Mesodermal cell (in vitro differentiated cells): ENCODE data around the gene CNGA3.

Experiments used
- H3K27ac ChIP-seq: 2 replicates; pipeline ENCODE4 v1.7.0; 2013; ENCODE audit warnings: mild to moderate bottlenecking, low read depth, low read length, moderate library complexity; ENCODE audit not compliant: severe bottlenecking
- H3K36me3 ChIP-seq: 2 replicates; pipeline ENCODE4 v1.7.1; 2013; ENCODE audit warnings: mild to moderate bottlenecking, low read length, moderate library complexity; ENCODE audit not compliant: control insufficient read depth, insufficient read depth
- H3K4me1 ChIP-seq: one replicate; pipeline ENCODE4 v1.7.1; 2013; ENCODE audit warnings: mild to moderate bottlenecking, low read length; ENCODE audit not compliant: insufficient read depth, control insufficient read depth, poor library complexity, severe bottlenecking
- H3K4me3 ChIP-seq: 2 replicates; pipeline ENCODE4 v1.7.0; 2013; ENCODE audit warnings: low read length, control low read depth, mild to moderate bottlenecking; ENCODE audit not compliant: insufficient read depth, poor library complexity, severe bottlenecking; ENCODE audit errors: extremely low read depth
- H3K9me3 ChIP-seq: 2 replicates; pipeline ENCODE4 v1.7.1; 2013; ENCODE audit warnings: mild to moderate bottlenecking, low read length, moderate library complexity; ENCODE audit not compliant: control insufficient read depth
- WGBS, 2 experiments: methylation state at CpG; one replicate each; pipeline ENCODE4 v1.1.5; 2013; ENCODE audit warnings: missing lambda C conversion rate in 2 of 2; ENCODE audit not compliant: insufficient coverage in 2 of 2; 5-methylcytosine and 5-hydroxymethylcytosine counted together

The CNGA3 gene

GRCh38 chr2:98356729-98357128 is 10.5 kb downstream of the CNGA3 start:
- peaks cover 4% of the 10 kb centered on the region for H3K4me1 ChIP-seq
- H3K27ac ChIP-seq, result no peak overlapping the region
- H3K4me3 ChIP-seq, result no peak overlapping the region
- WGBS, 2 experiments, result no CpG with 5 or more reads among the region's 7 CpGs
- peaks cover 10% of the 10 kb centered on the region for H3K9me3 ChIP-seq
- no peaks in the 10 kb centered on the region for H3K36me3 ChIP-seq

DNA sequence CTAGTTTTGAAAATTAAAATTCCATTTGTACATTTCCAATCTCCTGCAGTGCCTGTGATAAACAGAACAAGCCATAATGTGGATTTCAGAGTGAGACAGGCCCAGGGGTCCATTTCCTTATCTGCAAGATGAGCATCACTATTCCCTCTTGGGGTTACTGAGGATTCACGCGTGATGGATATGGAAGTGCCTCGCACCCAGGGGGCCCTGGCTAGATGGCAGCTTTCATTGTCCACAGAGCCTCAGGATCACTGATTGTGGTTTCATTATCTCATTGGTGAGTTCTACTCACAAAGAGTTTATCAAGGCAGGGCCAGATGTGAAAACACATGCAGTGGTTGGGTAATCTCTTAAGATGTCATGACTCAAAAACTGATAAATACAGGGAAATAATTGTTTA is 11.6 kb downstream of the CNGA3 start:
- no peak overlapping the region for H3K27ac ChIP-seq
- no peaks in the 10 kb centered on the region for H3K36me3 ChIP-seq
- H3K9me3 ChIP-seq, result peaks cover 6% of the 10 kb centered on the region
- 70 to 94% methylated on average over 2 to 3 of the region's 3 CpGs for WGBS, 2 experiments
- H3K4me1 ChIP-seq, result peaks cover 4% of the 10 kb centered on the region
- H3K4me3 ChIP-seq, result no peak overlapping the region

- H3K9me3 ChIP-seq, result no peaks in the 10 kb centered on the region
- H3K27ac ChIP-seq, result no peak overlapping the region
- no peak overlapping the region for H3K4me3 ChIP-seq
- 100% methylated on average over 1 of the region's 1 CpG; no CpG with 5 or more reads in 1 of the 2 experiments for WGBS, 2 experiments
- peaks cover 4% of the 10 kb centered on the region for H3K4me1 ChIP-seq
- H3K36me3 ChIP-seq, result no peaks in the 10 kb centered on the region
These were observed 13.7 kb downstream of the CNGA3 start for GRCh38 chr2:98359986-98360385.

DNA sequence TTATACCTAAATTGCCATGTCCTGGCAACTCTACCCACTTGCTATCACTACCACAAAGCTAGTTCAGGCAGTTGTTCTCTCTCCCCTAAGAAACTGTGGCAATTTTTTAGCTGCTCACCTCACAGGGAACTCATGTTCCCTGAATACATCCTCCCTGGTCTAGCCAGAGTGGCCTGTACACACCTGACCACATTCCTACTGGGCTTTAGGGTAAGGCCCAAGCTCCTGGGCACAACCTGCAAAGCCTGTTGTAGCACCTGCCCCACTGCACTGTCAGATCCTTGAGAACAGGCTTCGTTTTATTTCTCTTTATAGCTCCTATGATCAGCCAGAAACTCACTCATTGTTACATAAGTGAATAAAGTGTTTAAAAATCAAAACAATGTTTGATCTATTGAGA is 21.5 kb downstream of the CNGA3 start:
- no peaks in the 10 kb centered on the region for H3K36me3 ChIP-seq
- H3K4me3 ChIP-seq, result no peak overlapping the region
- no peak overlapping the region for H3K27ac ChIP-seq
- peaks cover 15% of the 10 kb centered on the region for H3K9me3 ChIP-seq
- WGBS, 2 experiments, result no CpG with 5 or more reads among the region's 1 CpG
- H3K4me1 ChIP-seq, result no peaks in the 10 kb centered on the region

DNA sequence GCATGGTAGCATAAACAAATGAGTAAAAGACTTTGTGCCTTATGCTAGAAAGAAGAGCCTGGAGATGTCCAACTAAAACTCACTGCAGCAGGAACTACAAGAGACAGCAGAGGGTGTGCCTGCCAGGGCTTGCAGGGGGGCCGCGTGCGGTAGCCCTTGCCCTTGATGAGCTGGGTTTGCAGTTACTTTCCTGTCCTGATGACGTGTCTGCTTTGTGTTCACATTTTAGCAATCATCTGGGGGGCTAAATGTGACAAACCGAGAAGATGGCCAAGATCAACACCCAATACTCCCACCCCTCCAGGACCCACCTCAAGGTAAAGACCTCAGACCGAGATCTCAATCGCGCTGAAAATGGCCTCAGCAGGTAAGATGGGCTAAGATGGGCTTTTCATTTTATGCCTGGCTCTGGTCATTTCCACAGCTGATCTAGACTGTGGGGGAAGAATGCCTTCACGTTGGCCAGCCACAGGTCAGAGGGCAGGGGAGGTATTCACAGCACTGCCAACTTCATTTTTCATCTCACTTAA is 23.5 kb downstream of the CNGA3 start:
- H3K4me3 ChIP-seq, result no peak overlapping the region
- no peaks in the 10 kb centered on the region for H3K36me3 ChIP-seq
- no peak overlapping the region for H3K27ac ChIP-seq
- WGBS, 2 experiments, result 92 to 98% methylated on average over 5 to 6 of the region's 9 CpGs
- peaks cover 15% of the 10 kb centered on the region for H3K9me3 ChIP-seq
- no peaks in the 10 kb centered on the region for H3K4me1 ChIP-seq

DNA sequence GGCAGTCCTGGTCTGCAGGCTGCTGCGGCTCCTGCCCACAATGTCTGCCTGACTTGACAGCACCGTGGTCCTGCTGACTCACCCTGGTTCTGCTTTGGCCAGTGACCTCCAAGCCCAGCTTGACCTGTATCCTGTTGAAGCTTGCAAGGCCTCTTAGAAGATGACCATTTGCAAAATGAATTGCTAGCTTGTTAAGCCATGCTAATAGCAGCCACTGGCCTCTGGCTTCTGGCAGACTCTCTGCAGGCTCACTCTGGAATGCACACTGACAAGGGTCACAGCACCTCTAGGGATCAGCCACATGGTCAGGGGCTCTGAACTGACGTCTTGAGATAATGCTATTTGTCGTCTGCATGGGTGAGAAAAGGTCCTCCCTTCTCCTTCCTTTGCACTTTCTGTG is 25.9 kb downstream of the CNGA3 start:
- no peak overlapping the region for H3K27ac ChIP-seq
- no peaks in the 10 kb centered on the region for H3K36me3 ChIP-seq
- H3K9me3 ChIP-seq, result peaks cover 15% of the 10 kb centered on the region
- H3K4me1 ChIP-seq, result no peaks in the 10 kb centered on the region
- H3K4me3 ChIP-seq, result no peak overlapping the region
- WGBS, 2 experiments, result 73 to 82% methylated on average over 4 of the region's 4 CpGs

GRCh38 chr2:98372579-98372978 is 26.3 kb downstream of the CNGA3 start:
- Histone ChIP-seq H3K36me3 (no peaks in the 10 kb centered on the region), H3K4me1 (no peaks in the 10 kb centered on the region), H3K4me3 (no peak overlapping the region), H3K9me3 (peaks cover 13% of the 10 kb centered on the region), H3K27ac (no peak overlapping the region)
- 80 to 92% methylated on average over 4 to 5 of the region's 5 CpGs for WGBS, 2 experiments

GRCh38 chr2:98374286-98374685 is 28.0 kb downstream of the CNGA3 start:
- H3K4me1 ChIP-seq, result no peaks in the 10 kb centered on the region
- no peaks in the 10 kb centered on the region for H3K36me3 ChIP-seq
- no peak overlapping the region for H3K4me3 ChIP-seq
- 81 to 84% methylated on average over 4 to 5 of the region's 5 CpGs for WGBS, 2 experiments
- H3K27ac ChIP-seq, result no peak overlapping the region
- no peaks in the 10 kb centered on the region for H3K9me3 ChIP-seq

DNA sequence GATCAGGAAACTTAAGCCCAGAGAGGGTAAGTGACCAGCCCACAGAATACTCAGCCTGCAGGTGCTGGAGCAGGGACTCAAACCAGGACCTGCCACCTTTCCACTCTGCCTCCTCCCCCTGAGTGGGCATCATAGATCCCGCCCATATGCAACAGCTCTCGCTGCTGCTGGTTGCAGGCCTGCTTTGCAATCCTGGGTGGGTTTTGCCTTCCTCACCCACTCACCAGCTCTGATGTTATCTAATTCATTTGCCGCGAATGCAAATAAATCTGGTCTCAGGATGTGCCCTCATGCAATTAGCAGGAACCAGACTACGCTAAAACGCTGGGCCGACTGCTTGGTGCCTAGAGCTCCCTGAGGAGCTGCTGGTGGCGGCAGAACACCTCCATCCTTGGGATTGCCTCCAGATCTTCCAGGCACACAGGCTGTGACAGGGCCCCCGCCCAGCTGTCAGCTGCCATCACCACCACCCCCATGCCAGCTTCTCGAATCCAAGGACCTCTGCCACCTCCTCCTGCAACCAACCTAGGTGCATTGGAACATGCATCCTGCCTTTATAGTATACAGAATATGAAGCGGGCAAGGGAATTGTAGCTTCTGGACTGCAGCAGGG is 28.8 kb downstream of the CNGA3 start:
- Histone ChIP-seq H3K9me3 (no peaks in the 10 kb centered on the region), H3K4me1 (no peaks in the 10 kb centered on the region), H3K4me3 (no peak overlapping the region), H3K36me3 (no peaks in the 10 kb centered on the region), H3K27ac (no peak overlapping the region)
- 92 to 93% methylated on average over 9 to 10 of the region's 11 CpGs for WGBS, 2 experiments

- Histone ChIP-seq H3K9me3 (no peaks in the 10 kb centered on the region), H3K36me3 (no peaks in the 10 kb centered on the region), H3K4me3 (no peak overlapping the region), H3K4me1 (no peaks in the 10 kb centered on the region), H3K27ac (no peak overlapping the region)
- WGBS, 2 experiments, result 92% methylated on average over 5 of the region's 6 CpGs
These were observed 30.1 kb downstream of the CNGA3 start for GRCh38 chr2:98376301-98376910.

DNA sequence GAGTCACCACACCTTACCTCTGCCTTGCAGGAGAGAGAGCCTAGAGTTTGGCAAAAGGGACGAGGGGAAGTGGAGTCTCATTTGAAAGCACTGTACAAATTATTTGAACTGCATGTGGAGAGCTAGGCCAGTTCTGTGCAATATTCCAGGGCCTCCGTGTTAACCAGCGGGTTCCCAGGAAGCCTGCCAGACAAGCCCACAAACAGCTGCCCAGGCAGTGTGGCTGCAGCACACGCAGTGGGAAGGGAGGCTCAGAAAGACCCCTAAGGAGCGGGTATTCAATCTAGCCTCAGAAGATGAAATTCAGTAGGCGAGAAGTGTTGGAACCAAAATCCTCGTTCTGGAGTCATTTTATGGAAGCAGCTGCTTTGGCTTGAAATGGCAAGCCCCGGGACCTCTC is 30.7 kb downstream of the CNGA3 start:
- Histone ChIP-seq H3K4me1 (no peaks in the 10 kb centered on the region), H3K4me3 (no peak overlapping the region), H3K9me3 (no peaks in the 10 kb centered on the region), H3K36me3 (no peaks in the 10 kb centered on the region), H3K27ac (no peak overlapping the region)
- 81 to 88% methylated on average over 5 to 8 of the region's 8 CpGs for WGBS, 2 experiments
